Activated B cell treated with CpG ODN at 0.5 μM for 24 hours (primary cell): ENCODE results near the gene QKI. TPM values are rescaled to one million over a fixed set of nuclear protein-coding genes. Genes with fewer than 3 reads are reported as not detected.
A peak's percentile ranks its signal among the peaks of the same experiment; 100 is the strongest.

ENCODE experiments used
- ATAC-seq: fragments of 200-7000 bp; cut with Tn5 transposase; one replicate; pipeline ENCODE4 v1.10.0; 2021; ENCODE audit warnings: low read depth, mild to moderate bottlenecking, moderate library complexity
- CTCF ChIA-PET: fragments of 350-600 bp; sonication (Branson Sonifier 250); formaldehyde crosslinking; loops from one replicate; lab custom pipeline; 2021; ENCODE audit warnings: antibody characterized with exemption; lab: Charles Lee
- POLR2A ChIA-PET: fragments of 350-600 bp; sonication (Branson Sonifier 250); formaldehyde crosslinking; loops from one replicate; lab custom pipeline; 2021; ENCODE audit warnings: antibody characterized with exemption; lab: Charles Lee
- DNase-seq: peaks from one replicate; pipeline ENCODE4 v3.0.0; 2022
- H3K27ac Mint-ChIP-seq: one replicate; pipeline ENCODE4 v1.8.0; 2020; ENCODE audit warnings: mixed read lengths
- H3K27me3 Mint-ChIP-seq: one replicate; pipeline ENCODE4 v1.8.0; 2021; ENCODE audit warnings: mixed read lengths
- H3K36me3 Mint-ChIP-seq: one replicate; pipeline ENCODE4 v1.8.0; 2021; ENCODE audit warnings: low read depth, mixed read lengths
- H3K4me1 Mint-ChIP-seq: one replicate; pipeline ENCODE4 v1.8.0; 2021; ENCODE audit warnings: mixed read lengths
- H3K4me3 Mint-ChIP-seq: one replicate; pipeline ENCODE4 v1.8.0; 2020; ENCODE audit warnings: mild to moderate bottlenecking, mixed read lengths
- H3K9me3 Mint-ChIP-seq: one replicate; pipeline ENCODE4 v1.8.0; 2020; ENCODE audit warnings: mixed read lengths
- intact Hi-C: fragments of 100-400 bp; cut with micrococcal nuclease; formaldehyde crosslinking; loops from one replicate; pipeline ENCODE4 v1.15.1; 2024
- total RNA-seq: library from RNA; stranded (reverse); gene quantifications from 2 replicates; pipeline ENCODE4 v1.2.3, GENCODE V29; 2022
- TF ChIP-seq, protein P1 (sequence below): fragments of 200-600 bp; IDR thresholded peaks from one replicate; pipeline ENCODE4 v1.8.0; 2022; ENCODE audit warnings: antibody characterized with exemption, mild to moderate bottlenecking

Gene QKI
- total RNA-seq, 1 donor from 2014 or later, result 61.5 TPM

DNA sequence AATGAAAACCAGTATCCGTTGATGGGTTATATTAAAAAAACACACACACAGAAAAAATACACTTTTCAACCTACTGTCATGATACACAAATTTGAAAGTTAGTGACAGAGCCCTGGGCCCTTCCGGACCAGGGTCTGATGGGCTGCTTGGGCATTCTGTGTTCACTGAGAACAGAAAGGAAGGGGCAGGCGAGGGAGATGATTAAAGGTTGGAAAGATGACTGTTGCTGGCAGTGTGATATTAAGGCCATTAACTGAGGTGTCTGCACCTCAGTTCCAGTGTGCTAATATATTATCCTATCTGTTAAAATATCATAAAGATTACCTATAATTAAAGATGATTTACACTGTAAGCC lies 18.7 kb upstream of the QKI start:
- intact Hi-C loops, result no loop called here
- Mint-ChIP-seq H3K4me3 (no peak overlapping the region), H3K9me3 (no peaks in the 10 kb centered on the region), H3K4me1 (peaks cover 9% of the 10 kb centered on the region), H3K27me3 (peaks cover 27% of the 10 kb centered on the region), H3K27ac (no peak overlapping the region), H3K36me3 (no peaks in the 10 kb centered on the region)
- DNase-seq, result no peak
- TF ChIP-seq, protein P1, sequence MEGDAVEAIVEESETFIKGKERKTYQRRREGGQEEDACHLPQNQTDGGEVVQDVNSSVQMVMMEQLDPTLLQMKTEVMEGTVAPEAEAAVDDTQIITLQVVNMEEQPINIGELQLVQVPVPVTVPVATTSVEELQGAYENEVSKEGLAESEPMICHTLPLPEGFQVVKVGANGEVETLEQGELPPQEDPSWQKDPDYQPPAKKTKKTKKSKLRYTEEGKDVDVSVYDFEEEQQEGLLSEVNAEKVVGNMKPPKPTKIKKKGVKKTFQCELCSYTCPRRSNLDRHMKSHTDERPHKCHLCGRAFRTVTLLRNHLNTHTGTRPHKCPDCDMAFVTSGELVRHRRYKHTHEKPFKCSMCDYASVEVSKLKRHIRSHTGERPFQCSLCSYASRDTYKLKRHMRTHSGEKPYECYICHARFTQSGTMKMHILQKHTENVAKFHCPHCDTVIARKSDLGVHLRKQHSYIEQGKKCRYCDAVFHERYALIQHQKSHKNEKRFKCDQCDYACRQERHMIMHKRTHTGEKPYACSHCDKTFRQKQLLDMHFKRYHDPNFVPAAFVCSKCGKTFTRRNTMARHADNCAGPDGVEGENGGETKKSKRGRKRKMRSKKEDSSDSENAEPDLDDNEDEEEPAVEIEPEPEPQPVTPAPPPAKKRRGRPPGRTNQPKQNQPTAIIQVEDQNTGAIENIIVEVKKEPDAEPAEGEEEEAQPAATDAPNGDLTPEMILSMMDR, result no peak
- ChIA-PET CTCF (no interaction called here), POLR2A (no interaction called here)
- no peak for ATAC-seq

DNA sequence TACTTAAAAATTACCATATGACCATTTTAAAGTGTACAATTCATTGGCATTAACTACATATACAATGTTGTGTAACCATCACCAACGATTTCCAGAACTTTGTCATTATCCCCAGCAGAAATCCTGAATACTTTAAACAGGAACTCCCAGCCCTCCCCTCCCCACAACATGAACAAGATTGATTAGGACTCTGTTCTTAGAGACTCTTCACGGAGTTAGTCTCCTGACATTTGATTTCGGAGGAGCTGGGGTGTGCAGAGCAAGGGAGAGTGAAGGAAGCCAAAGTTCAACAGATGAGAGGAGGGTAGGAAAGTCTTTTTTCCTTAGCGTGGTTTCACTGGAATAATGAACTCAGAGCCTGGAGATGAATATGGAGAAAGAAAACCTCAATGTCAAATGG lies 17.2 kb upstream of the QKI start:
- Mint-ChIP-seq H3K36me3 (no peaks in the 10 kb centered on the region), H3K4me3 (no peak overlapping the region), H3K27ac (no peak overlapping the region), H3K27me3 (peaks cover 26% of the 10 kb centered on the region), H3K9me3 (no peaks in the 10 kb centered on the region), H3K4me1 (peaks cover 9% of the 10 kb centered on the region)
- intact Hi-C loops, result no loop called here
- ChIA-PET CTCF (no interaction called here), POLR2A (no interaction called here)
- ATAC-seq (no peak), DNase-seq (no peak)
- TF ChIP-seq, protein P1, result no peak

DNA sequence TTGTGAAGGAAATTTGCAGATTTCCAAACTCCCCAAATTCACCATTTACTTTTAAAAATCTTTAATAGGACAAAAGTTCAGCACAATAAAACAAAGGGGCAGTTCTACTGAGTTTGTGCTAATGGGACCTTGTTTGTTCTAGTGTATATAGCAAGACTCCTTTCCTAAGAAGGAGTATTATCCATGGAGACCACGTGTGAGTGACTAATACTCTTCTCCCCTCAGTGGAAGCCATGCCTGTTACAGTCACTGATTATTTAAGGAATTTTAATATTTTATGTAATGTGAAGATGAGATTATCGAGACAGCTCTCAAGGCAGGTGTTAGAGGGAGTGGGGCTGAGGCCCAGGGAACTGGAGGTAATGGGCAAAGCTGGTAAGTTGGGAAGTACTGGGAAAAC lies 16.4 kb upstream of the QKI start:
- peaks cover 26% of the 10 kb centered on the region for H3K27me3 Mint-ChIP-seq
- no peak for ATAC-seq
- no peak overlapping the region for H3K27ac Mint-ChIP-seq
- TF ChIP-seq, protein P1, result no peak
- H3K4me3 Mint-ChIP-seq, result no peak overlapping the region
- ChIA-PET CTCF (no interaction called here), POLR2A (no interaction called here)
- no peak for DNase-seq
- intact Hi-C loops, result no loop called here
- no peaks in the 10 kb centered on the region for H3K36me3 Mint-ChIP-seq
- H3K4me1 Mint-ChIP-seq, result peaks cover 9% of the 10 kb centered on the region
- no peaks in the 10 kb centered on the region for H3K9me3 Mint-ChIP-seq

DNA sequence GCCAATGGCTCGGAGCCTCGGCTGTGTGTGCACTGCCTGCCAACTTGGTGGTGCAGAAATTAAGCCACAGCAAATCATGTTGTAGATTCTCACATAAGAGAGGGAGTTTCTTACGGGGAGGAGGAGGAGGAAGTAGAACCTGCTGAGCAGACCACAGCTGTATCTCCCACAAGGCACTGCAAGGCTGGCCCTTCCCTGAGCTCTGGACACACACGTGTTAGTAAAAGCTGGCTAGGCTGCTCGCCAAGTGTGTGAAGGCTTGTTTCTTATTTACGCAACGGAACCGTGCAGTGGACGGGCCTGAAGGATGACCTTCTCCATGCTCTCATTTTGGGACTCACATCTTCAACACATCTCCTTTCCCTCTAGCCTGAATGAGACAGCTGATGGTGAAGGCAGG lies 15.7 kb upstream of the QKI start:
- ATAC-seq, result peak; percentile 40
- TF ChIP-seq, protein P1, result no peak
- Mint-ChIP-seq H3K4me1 (peaks cover 9% of the 10 kb centered on the region), H3K4me3 (no peak overlapping the region), H3K27me3 (peaks cover 26% of the 10 kb centered on the region), H3K36me3 (no peaks in the 10 kb centered on the region), H3K27ac (no peak overlapping the region), H3K9me3 (no peaks in the 10 kb centered on the region)
- intact Hi-C loops, result no loop called here
- POLR2A ChIA-PET, result no interaction called here
- CTCF ChIA-PET, result no interaction called here
- no peak for DNase-seq

DNA sequence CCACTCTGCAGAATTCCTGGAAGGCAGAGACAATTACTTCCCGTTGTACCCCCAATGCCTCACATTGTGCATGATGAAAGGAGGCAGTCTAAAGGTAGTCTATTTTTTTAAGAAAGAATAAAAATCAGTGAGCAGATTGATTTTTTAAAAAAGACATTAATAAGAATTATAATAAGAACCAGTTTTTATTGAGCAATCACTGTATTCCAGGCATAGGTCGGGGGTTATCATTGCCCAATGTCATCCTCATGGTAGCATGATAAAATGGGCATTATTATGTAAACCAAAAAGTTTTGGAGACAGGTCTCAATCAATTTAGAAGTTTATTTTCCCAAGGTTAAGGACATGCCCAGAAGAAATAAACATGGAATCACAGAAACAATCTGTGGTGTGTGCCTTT lies 14.0 kb upstream of the QKI start:
- H3K4me3 Mint-ChIP-seq, result no peak overlapping the region
- intact Hi-C loops, result no loop called here
- no peaks in the 10 kb centered on the region for H3K36me3 Mint-ChIP-seq
- CTCF ChIA-PET, result no interaction called here
- no peak overlapping the region for H3K27ac Mint-ChIP-seq
- peaks cover 9% of the 10 kb centered on the region for H3K4me1 Mint-ChIP-seq
- POLR2A ChIA-PET, result no interaction called here
- no peaks in the 10 kb centered on the region for H3K9me3 Mint-ChIP-seq
- DNase-seq (no peak), ATAC-seq (no peak)
- H3K27me3 Mint-ChIP-seq, result peaks cover 17% of the 10 kb centered on the region
- TF ChIP-seq, protein P1, result no peak
